ENCODE data around the gene CHST3. TPM values are rescaled to one million over a fixed set of nuclear protein-coding genes. Genes with fewer than 3 reads are reported as not detected.
"Not testable (repeated sequence)": the region's sequence is repeated elsewhere in the genome, so short reads cannot be mapped to it uniquely, and the experiment has no call there.

CHST3 gene, protein sequence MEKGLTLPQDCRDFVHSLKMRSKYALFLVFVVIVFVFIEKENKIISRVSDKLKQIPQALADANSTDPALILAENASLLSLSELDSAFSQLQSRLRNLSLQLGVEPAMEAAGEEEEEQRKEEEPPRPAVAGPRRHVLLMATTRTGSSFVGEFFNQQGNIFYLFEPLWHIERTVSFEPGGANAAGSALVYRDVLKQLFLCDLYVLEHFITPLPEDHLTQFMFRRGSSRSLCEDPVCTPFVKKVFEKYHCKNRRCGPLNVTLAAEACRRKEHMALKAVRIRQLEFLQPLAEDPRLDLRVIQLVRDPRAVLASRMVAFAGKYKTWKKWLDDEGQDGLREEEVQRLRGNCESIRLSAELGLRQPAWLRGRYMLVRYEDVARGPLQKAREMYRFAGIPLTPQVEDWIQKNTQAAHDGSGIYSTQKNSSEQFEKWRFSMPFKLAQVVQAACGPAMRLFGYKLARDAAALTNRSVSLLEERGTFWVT
- under 0.01 TPM for total RNA-seq

DNA sequence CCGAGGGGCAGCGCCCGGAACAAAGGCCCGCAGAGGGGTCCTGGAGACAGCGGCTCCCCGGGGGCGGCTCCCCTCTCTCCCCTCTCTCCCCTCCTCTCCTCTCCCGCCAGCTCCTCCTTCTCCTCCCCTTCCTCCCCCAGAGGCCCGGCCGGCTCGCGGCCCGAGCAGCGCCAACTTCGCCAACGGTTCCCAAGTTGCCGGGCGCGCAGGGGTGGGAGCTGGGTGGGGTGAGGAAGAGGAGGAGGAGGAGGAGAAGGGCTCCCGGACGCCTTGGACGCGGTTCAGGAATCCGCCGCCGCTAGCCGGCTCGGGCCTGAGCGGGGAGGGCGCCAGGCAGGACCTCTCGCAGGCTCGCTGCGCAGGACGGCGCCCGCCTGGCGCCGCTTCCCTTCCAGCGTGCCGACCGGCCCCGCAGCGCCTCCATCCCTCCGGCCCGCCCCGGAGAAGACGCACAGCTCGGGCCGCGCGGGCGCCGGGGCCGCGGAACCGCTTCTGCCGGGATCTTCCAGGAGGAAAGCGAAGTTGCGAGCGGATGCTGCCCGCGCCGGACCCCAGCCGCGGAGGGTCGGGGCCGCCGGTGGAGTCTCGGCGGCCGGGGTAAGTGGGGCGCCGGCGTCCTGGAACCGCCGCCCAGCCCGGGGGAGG is at the start of gene CHST3:
TSS of gene CHST3 (plus strand) at position 298 of the 645 bp plus-strand sequence. CDS start 41,448 bp downstream, outside the sequence.
- DNase-seq (ENCODE audit: low read depth in 2 of 3, low spot score in 2 of 3): peak in 2 of 3 donors; percentile 10 to 23

DNA sequence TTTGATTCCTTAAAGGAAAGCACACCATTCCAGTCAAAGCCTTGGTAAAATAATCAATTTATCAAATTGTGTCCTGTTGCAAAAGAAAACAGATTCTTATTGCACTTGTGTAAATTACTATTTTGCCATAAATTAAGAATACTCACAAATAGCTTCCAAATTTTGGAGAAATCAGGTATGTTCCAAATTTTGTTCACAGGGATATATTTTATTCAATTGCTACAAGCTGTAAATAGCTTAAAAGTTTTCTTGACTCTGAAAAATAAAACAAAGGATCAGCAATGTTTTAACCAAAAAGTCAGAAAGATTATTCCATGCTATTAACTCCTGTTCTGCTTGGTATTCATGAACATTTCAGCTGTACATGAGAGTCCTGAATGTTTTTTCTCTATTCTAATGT is 47.4 kb upstream of the CHST3 start:
- peak in 1 of 3 donors; percentile 24 for DNase-seq (ENCODE audit: low read depth in 2 of 3, low spot score in 2 of 3)

DNA sequence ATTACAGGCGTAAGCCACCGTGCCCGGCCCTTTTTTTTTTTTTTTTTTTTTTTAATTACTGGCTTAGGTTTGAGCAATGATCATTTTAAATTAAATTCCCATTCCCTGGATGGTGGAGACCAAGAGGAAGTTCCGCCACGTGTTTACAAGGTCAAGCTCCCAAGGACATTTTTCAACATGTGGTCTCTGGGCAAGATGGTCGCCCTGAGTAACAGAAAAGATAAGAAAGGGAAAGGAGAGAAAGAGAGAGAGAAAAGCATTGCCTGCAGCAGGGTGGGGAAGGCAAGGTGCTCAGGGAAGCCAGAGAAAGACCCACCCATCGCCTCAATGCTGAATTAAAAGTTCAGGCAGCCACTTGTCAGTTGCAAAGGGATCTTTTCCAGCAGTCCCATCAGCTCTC is 45.2 kb upstream of the CHST3 start:
- no peak for DNase-seq (ENCODE audit: low read depth in 2 of 3, low spot score in 2 of 3)

DNA sequence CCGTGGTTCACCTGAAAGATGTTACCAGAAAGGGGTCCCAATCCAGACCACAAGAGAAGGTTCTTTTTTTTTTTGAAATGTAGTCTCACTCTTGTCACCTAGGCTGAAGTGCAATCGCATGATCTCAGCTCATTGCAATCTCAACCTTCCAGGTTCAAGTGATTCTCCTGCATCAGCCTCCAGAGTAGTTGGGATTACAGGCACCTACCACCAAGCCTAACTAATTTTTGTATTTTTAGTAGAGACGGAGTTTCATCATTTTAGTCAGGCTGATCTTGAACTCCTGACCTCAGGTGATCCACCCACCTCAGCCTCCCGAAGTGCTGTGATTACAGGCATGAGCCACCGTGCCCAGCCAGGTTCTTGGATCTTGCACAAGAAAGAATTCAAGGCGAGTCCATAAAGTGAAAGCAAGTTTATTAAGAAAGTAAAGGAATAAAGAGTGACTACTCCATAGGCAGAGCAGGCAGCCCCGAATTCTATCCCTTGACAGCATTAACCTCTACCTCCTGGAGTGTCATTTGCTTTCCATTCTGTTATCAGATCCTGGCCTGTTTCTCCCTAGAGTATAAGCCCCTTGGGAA is 44.1 kb upstream of the CHST3 start:
- not testable (repeated sequence) for DNase-seq (ENCODE audit: low read depth in 2 of 3, low spot score in 2 of 3)

DNA sequence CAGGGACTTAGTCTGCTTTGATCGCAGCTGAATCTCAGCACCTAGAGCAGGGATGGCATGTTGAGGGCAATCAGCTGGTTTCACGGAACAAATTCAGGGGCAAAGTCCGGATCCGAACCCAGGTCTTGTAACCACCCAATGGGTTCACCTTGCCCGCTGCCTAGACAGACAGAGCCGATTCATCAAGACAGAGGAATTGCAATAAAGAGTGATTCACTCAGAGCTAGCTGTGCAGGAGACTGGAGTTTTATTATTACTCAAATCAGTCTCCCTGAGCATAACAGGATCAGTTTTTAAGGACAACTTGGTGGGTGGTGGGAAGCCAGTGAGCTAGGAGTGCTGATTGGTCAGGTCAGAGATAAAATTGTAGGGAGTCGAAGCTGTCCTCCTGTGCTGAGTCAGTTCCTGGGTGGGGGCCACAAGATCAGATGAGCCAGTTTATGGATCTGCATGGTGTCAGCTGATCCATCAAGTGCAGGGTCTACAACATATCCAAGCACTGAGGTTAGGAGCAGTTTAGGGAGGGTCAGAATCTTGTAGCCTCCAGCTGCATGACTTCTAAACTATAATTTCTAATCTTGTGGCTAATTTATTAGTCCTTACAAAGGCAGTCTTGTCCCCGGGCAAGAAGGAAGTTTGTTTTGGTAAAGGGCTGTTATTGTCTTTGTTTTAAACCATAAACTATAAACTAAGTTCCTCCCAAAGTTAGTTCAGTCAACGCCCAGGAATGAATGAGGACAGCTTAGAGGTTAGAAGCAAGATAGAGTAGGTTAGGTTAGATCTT is 43.5 kb upstream of the CHST3 start:
- DNase-seq (ENCODE audit: low read depth in 2 of 3, low spot score in 2 of 3): no peak

DNA sequence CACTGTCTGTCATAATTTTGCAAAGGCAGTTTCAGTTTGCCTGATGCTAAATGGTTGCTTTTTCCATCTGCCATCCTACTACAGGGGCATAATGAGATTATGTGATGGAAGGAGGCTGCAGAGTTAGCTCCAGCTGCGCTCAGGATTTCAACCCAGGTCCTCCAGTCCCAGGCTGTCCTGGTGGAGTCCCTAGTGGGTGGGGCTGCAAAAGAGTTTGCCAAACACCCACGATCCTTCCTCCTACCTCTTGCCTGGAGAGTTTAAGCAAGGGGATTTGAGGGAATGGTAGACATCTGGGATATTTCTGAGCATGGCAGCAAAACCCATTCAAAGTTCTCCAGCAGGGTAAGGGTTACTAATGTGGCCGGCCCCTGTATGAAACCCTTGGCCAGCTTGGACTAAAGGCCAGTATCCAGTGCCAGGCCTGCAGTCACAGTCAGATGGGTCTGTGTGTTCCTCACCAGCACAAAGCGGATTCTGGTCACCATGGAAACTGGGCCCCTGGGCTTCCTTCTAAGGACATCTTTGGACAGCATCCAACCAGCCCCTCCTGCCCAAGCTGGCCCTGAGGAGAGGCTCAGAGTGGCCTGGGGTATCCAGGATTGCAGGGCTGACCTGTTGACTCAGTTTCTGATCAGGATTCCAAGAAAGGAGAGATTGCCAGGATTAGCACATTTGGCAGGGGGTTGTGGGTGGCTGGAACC is 42.7 kb upstream of the CHST3 start:
- peak in 1 of 3 donors; percentile 20 for DNase-seq (ENCODE audit: low read depth in 2 of 3, low spot score in 2 of 3)

DNA sequence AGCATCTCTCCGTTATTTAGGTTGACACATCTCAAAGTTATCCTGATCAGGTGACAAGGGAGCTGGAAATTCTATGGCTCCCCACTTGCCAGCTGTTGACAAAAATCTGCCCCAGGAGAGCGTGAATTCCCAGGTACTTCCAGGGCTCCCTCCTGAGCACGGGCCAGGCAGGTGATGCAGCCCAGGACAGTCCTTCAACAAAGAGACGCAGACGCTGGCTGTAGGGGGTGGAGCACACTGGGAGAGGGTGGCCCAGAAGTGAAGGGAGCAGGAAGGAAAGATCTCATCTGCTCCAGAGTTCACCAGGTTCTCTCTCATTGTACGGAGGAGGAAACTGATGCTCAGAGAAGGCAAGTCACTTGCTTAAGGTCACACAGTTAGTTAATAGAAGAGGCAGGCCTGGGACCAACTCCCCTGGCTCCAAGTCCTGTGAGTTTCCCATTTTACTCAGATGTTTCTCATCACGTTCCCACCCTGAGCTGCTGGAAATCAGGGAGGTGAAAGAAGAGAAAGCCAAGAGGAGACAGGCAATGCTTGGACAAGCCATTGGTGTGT is 41.0 kb upstream of the CHST3 start:
- DNase-seq (ENCODE audit: low read depth in 2 of 3, low spot score in 2 of 3): no peak

DNA sequence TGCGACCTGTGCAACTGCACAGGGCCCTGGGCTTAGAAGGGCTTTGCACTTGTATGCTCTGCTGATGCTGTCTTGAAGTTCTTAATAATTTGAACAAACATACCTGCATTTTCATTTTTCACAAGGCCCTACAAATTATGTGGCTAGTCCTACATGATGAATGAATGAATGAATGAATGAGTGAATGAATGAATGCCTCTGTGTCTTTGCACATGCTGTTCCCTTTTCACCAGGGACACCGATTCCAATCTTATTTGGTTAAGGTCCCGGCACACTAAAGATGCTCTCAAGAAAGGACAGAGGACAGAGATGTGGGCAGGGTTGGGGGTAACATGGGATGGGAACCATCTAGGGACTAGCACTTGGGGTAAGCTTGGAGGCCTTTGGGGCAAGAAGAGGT is 39.4 kb upstream of the CHST3 start:
- DNase-seq (ENCODE audit: low read depth in 2 of 3, low spot score in 2 of 3): no peak

DNA sequence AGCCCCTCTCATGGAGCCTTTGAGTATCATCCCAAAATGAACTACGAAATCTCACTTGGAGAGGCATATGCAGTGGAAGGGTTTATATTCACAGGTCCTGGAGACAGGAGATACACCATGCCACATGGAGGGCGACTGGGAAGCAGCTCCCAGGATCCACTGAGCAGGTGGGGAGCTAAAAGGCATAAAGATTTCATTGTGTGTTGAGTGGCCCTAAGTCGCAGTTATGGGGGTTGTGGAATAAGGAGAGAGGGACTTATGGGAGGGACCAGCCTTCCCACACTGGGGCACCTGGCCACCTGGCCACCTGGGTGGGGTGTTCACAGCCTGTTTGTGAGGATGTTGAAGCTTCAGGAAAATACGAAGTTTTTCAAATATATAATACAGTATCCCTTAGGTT is 37.0 kb upstream of the CHST3 start:
- DNase-seq (ENCODE audit: low read depth in 2 of 3, low spot score in 2 of 3): no peak

DNA sequence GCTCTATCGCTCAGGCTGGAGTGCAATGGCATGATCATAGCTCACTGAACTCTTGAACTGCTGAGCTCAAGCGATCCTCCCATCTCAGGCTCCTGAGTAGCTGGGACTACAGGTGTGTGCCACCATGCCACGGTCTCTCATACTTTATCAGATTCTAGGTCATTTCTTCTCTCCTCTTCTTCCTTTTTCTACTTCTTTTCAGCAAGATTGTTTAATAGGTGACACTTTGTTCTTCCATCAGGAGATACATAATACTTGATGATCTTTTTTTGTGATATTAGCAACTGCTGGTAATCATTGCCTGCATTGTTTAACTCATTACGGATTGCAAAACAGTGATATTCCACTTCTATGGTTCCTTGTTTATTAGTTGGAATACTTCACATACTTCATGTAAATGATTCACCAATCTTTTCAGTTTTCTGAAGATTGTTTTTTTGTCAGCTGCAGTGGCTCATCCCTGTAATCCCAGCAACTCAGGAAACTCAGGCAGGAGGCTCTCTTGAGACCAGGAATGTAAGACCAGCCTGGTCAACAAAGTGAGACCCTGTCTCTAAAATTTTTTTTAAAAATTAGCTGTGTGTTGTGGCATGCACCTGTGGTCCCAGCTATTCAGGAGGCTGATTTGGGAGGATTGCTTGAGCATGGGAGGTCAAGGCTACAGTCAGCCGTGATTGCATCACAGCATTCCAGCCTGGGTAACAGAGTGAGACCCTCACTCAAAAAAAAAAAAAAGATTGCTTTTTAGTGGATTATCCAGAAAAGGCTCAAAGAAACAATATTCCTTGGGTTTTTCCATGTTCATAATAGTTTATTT is 36.2 kb upstream of the CHST3 start:
- DNase-seq (ENCODE audit: low read depth in 2 of 3, low spot score in 2 of 3): no peak

DNA sequence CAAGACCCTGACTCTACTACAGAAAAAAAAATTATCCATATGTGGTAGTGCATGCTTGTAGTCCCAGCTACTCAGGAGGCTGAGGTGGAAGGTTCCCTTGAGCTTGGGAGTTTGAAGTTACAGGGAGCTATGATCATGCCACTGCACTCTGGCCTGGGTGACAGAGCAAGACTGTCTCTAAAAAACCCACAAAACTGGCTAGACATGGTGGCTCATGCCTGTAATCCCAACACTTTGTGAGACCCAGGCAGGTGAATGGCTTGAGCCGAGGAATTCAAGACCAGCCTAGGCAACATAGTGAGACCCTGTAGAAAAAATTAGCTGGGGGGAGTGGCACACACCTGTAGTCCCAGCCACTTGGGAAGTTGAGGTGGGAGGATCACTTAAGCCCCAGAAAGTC is 32.9 kb upstream of the CHST3 start:
- DNase-seq (ENCODE audit: low read depth in 2 of 3, low spot score in 2 of 3): no peak

DNA sequence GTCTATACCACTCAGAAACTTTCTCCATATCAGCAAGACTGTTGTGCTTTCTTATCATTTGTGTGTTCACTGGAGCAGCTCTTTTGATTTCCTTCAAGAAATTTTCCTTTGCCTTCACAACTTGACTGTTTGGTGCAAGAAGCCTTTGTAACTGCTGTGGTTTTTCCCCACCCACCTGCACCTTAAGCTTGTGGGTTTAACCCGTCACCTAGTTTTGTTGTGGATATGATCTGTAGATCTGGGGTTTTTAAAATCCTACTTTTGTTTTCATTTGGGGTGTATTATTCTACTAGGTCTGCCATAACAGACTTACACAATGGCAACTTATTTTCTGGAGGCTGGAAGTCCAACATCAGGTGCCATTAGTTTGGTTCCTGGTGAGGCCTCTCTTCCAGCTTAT is 30.5 kb upstream of the CHST3 start:
- peak in 1 of 3 donors; percentile 11 for DNase-seq (ENCODE audit: low read depth in 2 of 3, low spot score in 2 of 3)

DNA sequence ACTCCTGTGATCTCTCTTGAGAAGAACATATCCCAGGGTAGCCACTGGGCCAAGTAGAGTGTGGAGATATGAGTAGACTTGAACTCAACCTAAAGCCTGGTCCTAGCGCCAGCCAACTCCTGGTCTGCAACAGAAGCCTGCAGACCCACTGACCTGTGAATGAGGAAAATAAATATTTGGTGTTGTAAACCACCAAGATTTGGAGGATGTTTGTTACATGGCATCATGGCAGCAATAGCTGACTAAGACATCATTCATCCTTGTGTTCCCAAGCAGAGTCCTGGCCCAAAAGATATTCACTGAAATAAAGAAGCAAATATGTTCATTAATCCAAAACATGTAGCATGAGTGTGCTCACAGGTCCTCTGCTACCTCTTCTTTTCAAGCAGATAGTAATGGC is 26.0 kb upstream of the CHST3 start:
- no peak for DNase-seq (ENCODE audit: low read depth in 2 of 3, low spot score in 2 of 3)

DNA sequence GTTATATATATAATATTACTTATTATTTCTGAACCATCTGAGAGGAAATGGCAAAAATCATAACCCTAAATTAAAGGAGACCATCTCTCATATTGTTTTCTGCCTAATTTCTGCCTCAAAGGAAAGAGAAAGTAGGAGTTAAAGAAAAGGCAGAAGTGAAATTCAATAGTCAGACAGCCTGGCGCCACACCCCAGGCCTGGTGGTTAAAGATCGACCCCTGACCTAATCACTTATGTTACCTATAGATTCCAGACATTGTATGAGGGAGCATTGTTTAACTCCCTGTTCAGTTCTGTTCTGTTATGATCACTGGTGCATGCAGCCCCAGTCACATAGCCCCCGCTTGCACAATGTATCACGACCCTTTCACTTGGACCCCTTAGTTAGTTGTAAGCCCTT is 24.9 kb upstream of the CHST3 start:
- DNase-seq (ENCODE audit: low read depth in 2 of 3, low spot score in 2 of 3): no peak

DNA sequence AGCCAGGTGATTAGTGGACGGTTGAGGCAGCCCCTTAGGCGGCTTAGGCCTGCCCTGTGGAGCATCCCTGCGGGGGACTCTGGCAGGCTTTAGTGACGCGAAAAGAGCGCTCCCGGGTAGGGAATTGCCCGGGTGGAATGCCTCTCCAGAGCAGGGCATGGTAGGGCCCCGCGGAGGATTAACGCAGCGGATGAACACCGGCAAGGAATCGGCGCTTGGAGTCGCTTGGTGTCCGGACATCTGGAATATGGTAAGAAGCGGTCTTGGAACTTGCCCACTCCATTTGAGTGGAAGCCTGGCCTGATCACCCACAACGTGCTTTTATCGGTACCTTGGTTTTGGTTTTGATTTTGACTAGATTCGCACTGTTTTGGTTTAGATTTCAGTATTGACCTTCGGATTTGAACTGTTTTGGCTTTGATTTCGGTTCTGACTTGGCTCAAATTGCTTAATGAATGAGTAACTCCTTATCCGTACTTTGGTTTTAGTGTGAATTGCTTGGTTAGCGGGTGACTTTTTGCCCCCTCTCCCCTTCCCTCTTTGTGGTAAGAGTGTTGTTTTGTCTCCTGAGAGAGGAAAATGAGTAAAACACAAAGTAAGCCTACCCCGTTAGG is 24.2 kb upstream of the CHST3 start:
- no peak for DNase-seq (ENCODE audit: low read depth in 2 of 3, low spot score in 2 of 3)

DNA sequence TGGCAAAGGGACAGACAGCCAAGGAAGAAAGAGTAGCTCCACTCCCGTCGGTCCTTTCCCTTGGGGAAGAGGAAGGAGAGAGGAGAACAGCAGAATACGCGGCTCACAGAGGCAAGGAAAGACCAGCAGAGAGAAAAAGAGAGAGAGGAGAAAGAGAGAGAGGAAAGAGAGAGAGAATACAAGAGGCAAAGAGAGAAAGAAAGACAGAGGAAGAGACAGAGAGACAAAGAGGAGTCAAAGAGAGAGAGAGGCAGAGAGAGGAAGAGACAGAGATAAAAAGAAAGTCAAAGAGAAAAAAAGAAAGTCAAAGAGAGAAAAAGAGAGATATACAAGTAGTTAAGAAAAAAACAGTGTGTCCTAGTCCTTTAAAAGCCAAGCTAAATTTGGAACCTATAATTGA is 23.4 kb upstream of the CHST3 start:
- DNase-seq (ENCODE audit: low read depth in 2 of 3, low spot score in 2 of 3): no peak

DNA sequence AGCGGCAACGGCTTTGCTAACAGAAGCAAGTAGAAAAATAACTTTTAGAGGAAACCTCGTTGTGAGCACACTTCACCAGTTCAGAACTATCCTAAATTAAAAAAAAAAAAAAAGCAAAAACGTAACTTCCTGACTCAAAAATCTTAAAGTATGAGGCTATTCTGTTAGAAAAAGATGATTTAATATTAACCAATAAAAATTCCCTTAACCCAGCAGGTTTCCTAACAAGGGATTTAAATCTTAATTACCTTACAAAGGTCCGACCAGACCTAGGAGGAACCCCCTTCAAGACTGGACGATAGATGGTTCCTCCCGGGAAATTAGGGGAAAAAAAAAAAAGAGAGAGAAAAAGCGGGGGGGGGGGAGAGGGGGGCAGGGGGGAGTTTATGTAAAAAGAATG is 22.9 kb upstream of the CHST3 start:
- no peak for DNase-seq (ENCODE audit: low read depth in 2 of 3, low spot score in 2 of 3)

DNA sequence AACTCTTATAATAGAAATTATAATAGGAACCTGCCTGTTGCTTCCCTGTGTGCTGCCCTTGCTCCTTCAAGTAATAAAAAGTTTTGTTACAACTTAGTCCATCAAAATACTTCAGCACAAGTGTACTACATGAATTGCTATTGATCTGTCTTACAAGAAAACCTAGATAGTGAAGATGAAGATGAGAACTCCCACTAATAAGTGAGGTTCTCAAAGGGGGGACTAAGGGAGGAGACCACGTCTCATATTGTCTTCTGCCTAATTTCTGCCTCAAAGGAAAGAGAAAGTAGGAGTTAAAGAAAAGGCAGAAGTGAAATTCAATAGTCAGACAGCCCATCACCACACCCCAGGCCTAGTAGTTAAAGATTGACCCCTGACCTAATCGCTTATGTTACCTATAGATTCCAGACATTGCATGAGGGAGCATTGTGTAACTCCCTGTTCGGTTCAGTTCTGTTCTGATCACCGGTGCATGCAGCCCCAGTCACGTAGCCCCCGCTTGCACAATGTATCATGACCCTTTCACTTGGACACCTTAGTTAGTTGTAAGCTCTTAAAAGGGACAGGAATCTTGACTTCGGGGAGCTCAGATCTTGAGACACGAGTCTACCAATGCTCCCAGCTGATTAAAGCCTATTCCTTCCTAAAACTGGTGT is 18.2 kb upstream of the CHST3 start:
- peak in 2 of 3 donors; percentile 35 to 54 for DNase-seq (ENCODE audit: low read depth in 2 of 3, low spot score in 2 of 3)

Measured in hematopoietic multipotent progenitor cell (in vitro differentiated cells).